Activated CD8-positive, alpha-beta T cell treated with anti-CD3 and anti-CD28 coated beads, Interleukin-2, amount 10 ng/mL, durations not matched to agents 7 days and 5 days (primary cell): ENCODE measurements around the gene ADGRF1. TPM values are rescaled to one million over a fixed set of nuclear protein-coding genes. Genes with fewer than 3 reads are reported as not detected.
"Not testable (repeated sequence)": the region's sequence is repeated elsewhere in the genome, so short reads cannot be mapped to it uniquely, and the experiment has no call there.

Source experiments
- ATAC-seq: fragments of 150-1000 bp; cut with Tn5 transposase; one replicate; pipeline ENCODE4 v1.10.0; 2021; ENCODE audit warnings: moderate library complexity
- CTCF ChIA-PET: fragments of 350-600 bp; sonication (Branson Sonifier 250); formaldehyde crosslinking; loops from one replicate; lab custom pipeline; 2021; ENCODE audit warnings: antibody characterized with exemption; lab: Charles Lee
- POLR2A ChIA-PET: fragments of 350-600 bp; sonication (Branson Sonifier 250); formaldehyde crosslinking; loops from one replicate; lab custom pipeline; 2021; ENCODE audit warnings: antibody characterized with exemption; lab: Charles Lee
- DNase-seq: peaks from one replicate; pipeline ENCODE4 v3.0.0-alpha.2; 2020
- H3K27ac Mint-ChIP-seq: one replicate; pipeline ENCODE4 v1.8.0; 2021; ENCODE audit warnings: mild to moderate bottlenecking, mixed read lengths
- H3K27me3 Mint-ChIP-seq: one replicate; pipeline ENCODE4 v1.8.0; 2021; ENCODE audit warnings: low read depth, mixed read lengths
- H3K36me3 Mint-ChIP-seq: one replicate; pipeline ENCODE4 v1.8.0; 2021; ENCODE audit warnings: low read depth, mixed read lengths
- H3K4me1 Mint-ChIP-seq: one replicate; pipeline ENCODE4 v1.8.0; 2021; ENCODE audit warnings: low read depth, mixed read lengths
- H3K4me3 Mint-ChIP-seq: one replicate; pipeline ENCODE4 v1.8.0; 2021; ENCODE audit warnings: mild to moderate bottlenecking, mixed read lengths
- H3K9me3 Mint-ChIP-seq: one replicate; pipeline ENCODE4 v1.8.0; 2022; ENCODE audit warnings: mixed read lengths; ENCODE audit not compliant: insufficient read depth
- total RNA-seq, 2 experiments: library from RNA; stranded (reverse); gene quantifications; one replicate each; pipeline ENCODE4 v1.2.3, GENCODE V29; 2021

The ADGRF1 gene
- not detected for total RNA-seq

GRCh38 chr6:47042275-47042791 is at the start of gene ADGRF1:
Gene ADGRF1 (minus strand): TSS chr6:47042332. CDS start chr6:47029061, 13,271 bp downstream.
- CTCF ChIA-PET = no interaction called here
- peaks cover 8% of the 10 kb centered on the region for H3K27me3 Mint-ChIP-seq

GRCh38 chr6:47090881-47091280 is 48.7 kb upstream of the ADGRF1 start:
- DNase-seq (no peak), ATAC-seq (no peak)
- Mint-ChIP-seq H3K9me3 (no peaks in the 10 kb centered on the region), H3K27me3 (peaks cover 7% of the 10 kb centered on the region), H3K4me1 (no peaks in the 10 kb centered on the region), H3K36me3 (no peaks in the 10 kb centered on the region), H3K4me3 (no peak overlapping the region), H3K27ac (no peak overlapping the region)
- POLR2A ChIA-PET = interaction anchor here (0.6 kb wide), 1 partner anchor 31 kb away, joined by 3 read pairs; no protein-coding TSS in a partner anchor
- CTCF ChIA-PET = no interaction called here

More at GRCh38 chr6:47042275-47042791, at the start of gene ADGRF1:
- Mint-ChIP-seq H3K4me3 (no peak within 1 kb of the TSS), H3K27ac (no peak within 1 kb of the TSS), H3K4me1 (no peaks in the 10 kb centered on the region), H3K9me3 (no peaks in the 10 kb centered on the region), H3K36me3 (no peaks in the 10 kb centered on the region)
- POLR2A ChIA-PET = no interaction called here
- no peak for DNase-seq
- ATAC-seq = no peak

GRCh38 chr6:47089473-47089872 is 47.3 kb upstream of the ADGRF1 start:
- H3K27me3 Mint-ChIP-seq, H3K27ac Mint-ChIP-seq, H3K4me1 Mint-ChIP-seq, ATAC-seq, POLR2A ChIA-PET, CTCF ChIA-PET, H3K4me3 Mint-ChIP-seq, H3K36me3 Mint-ChIP-seq, H3K9me3 Mint-ChIP-seq, DNase-seq: not testable (repeated sequence)

- POLR2A ChIA-PET = no interaction called here
- Mint-ChIP-seq H3K27me3 (peaks cover 7% of the 10 kb centered on the region), H3K27ac (no peak overlapping the region), H3K4me1 (no peaks in the 10 kb centered on the region), H3K36me3 (no peaks in the 10 kb centered on the region), H3K4me3 (no peak overlapping the region), H3K9me3 (no peaks in the 10 kb centered on the region)
- CTCF ChIA-PET = no interaction called here
- ATAC-seq = no peak
- no peak for DNase-seq
Measured at GRCh38 chr6:47086051-47086770, 44.1 kb upstream of the ADGRF1 start.

- no peak overlapping the region for H3K27ac Mint-ChIP-seq
- H3K9me3 Mint-ChIP-seq = no peaks in the 10 kb centered on the region
- ChIA-PET POLR2A (no interaction called here), CTCF (no interaction called here)
- no peak for ATAC-seq
- peaks cover 7% of the 10 kb centered on the region for H3K27me3 Mint-ChIP-seq
- H3K4me3 Mint-ChIP-seq = no peak overlapping the region
- no peak for DNase-seq
- H3K36me3 Mint-ChIP-seq = no peaks in the 10 kb centered on the region
- H3K4me1 Mint-ChIP-seq = no peaks in the 10 kb centered on the region
Measured at GRCh38 chr6:47084610-47085009, 42.5 kb upstream of the ADGRF1 start.

- Mint-ChIP-seq H3K27ac (no peak overlapping the region), H3K9me3 (no peaks in the 10 kb centered on the region), H3K4me1 (no peaks in the 10 kb centered on the region), H3K36me3 (no peaks in the 10 kb centered on the region), H3K27me3 (peaks cover 2% of the 10 kb centered on the region), H3K4me3 (no peak overlapping the region)
- DNase-seq (no peak), ATAC-seq (no peak)
- ChIA-PET CTCF (no interaction called here), POLR2A (no interaction called here)
Measured at GRCh38 chr6:47083586-47084047, 41.5 kb upstream of the ADGRF1 start.

GRCh38 chr6:47080083-47080596 is 38.0 kb upstream of the ADGRF1 start:
- CTCF ChIA-PET = no interaction called here
- ATAC-seq (no peak), DNase-seq (no peak)
- POLR2A ChIA-PET = no interaction called here
- Mint-ChIP-seq H3K27ac (no peak overlapping the region), H3K4me3 (no peak overlapping the region), H3K4me1 (no peaks in the 10 kb centered on the region), H3K27me3 (peaks cover 13% of the 10 kb centered on the region), H3K9me3 (no peaks in the 10 kb centered on the region), H3K36me3 (no peaks in the 10 kb centered on the region)

- POLR2A ChIA-PET = no interaction called here
- H3K27ac Mint-ChIP-seq = no peak overlapping the region
- no peaks in the 10 kb centered on the region for H3K9me3 Mint-ChIP-seq
Measured at GRCh38 chr6:47079638-47080037, 37.5 kb upstream of the ADGRF1 start.

GRCh38 chr6:47078991-47079390 is 36.9 kb upstream of the ADGRF1 start:
- Mint-ChIP-seq H3K27ac (no peak overlapping the region), H3K27me3 (peaks cover 14% of the 10 kb centered on the region), H3K9me3 (no peaks in the 10 kb centered on the region), H3K4me3 (no peak overlapping the region), H3K4me1 (no peaks in the 10 kb centered on the region), H3K36me3 (no peaks in the 10 kb centered on the region)
- DNase-seq (no peak), ATAC-seq (no peak)
- ChIA-PET CTCF (no interaction called here), POLR2A (no interaction called here)

More at GRCh38 chr6:47079638-47080037, 37.5 kb upstream of the ADGRF1 start:
- H3K4me3 Mint-ChIP-seq = no peak overlapping the region
- no peaks in the 10 kb centered on the region for H3K4me1 Mint-ChIP-seq
- peaks cover 14% of the 10 kb centered on the region for H3K27me3 Mint-ChIP-seq
- DNase-seq (no peak), ATAC-seq (no peak)
- H3K36me3 Mint-ChIP-seq = no peaks in the 10 kb centered on the region
- CTCF ChIA-PET = no interaction called here

GRCh38 chr6:47076422-47077344 is 34.6 kb upstream of the ADGRF1 start:
- ATAC-seq = no peak
- Mint-ChIP-seq H3K4me1 (no peaks in the 10 kb centered on the region), H3K9me3 (no peaks in the 10 kb centered on the region), H3K27me3 (peaks cover 13% of the 10 kb centered on the region), H3K36me3 (no peaks in the 10 kb centered on the region), H3K27ac (no peak overlapping the region), H3K4me3 (no peak overlapping the region)
- DNase-seq = no peak
- POLR2A ChIA-PET = no interaction called here
- CTCF ChIA-PET = no interaction called here

GRCh38 chr6:47075741-47076421 is 33.7 kb upstream of the ADGRF1 start:
- ChIA-PET CTCF (no interaction called here), POLR2A (no interaction called here)
- DNase-seq (no peak), ATAC-seq (no peak)
- Mint-ChIP-seq H3K36me3 (no peaks in the 10 kb centered on the region), H3K9me3 (no peaks in the 10 kb centered on the region), H3K27me3 (peaks cover 13% of the 10 kb centered on the region), H3K4me1 (no peaks in the 10 kb centered on the region), H3K27ac (no peak overlapping the region), H3K4me3 (no peak overlapping the region)
